ENCODE measurements around the gene CCSER2.
"Not testable (repeated sequence)": the region's sequence is repeated elsewhere in the genome, so short reads cannot be mapped to it uniquely, and the experiment has no call there.

CCSER2 gene

DNA sequence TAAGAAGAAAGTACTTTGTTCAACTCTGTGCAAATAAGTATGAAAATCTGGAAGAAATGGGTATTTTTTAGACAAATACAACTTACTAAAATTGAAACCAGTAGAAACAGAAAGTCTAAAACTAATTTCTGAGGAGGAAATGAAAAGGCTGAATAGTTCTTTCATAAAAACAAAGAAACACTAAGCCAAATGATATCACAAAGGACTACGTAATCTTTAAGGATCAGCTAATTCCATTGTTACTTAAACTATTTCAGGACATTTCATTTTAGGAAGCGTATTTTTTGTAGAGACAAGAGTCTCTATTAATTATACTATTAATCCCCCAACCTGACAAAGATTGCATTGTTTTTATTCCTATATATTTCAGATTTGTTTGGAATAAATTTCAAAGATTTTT is 11.2 kb upstream of the CCSER2 start:
- DNase-seq: no peak

DNA sequence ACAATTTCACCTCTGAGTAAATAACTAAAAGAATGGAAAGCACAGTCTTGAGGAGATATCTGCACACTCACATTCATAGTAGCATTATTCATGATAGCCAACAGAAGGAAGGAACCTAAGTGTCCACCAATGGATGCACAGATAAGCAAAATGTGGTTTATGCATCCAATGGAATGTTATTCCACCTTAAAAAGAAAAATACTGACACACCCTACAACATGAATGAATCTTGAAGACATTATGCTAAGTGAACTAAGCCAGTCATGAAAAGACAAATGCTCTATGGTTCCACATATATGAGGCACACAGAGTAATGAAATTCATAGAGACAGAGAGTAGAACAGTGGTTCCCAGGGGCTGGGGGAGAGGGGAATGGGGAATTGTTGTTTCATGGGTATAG is 6.5 kb upstream of the CCSER2 start:
- DNase-seq: no peak

DNA sequence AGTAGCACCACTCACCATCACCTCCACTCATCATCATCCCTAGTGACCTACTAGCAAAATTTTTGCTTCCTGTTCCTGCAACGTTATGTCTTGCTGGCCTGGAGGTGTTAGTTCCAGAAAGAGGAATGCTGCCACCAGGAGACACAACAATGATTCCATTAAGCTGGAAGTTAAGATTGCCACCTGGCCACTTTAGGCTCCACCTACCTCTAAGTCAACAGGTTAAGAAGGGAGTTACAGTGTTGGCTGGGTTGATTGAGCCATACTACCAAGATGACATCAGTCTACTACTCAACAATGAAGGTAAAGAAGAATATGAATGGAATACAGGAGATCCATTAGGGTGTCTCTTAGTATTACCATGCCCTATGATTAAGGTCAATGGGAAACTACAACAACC is 4.8 kb upstream of the CCSER2 start:
- not testable (repeated sequence) for DNase-seq

DNA sequence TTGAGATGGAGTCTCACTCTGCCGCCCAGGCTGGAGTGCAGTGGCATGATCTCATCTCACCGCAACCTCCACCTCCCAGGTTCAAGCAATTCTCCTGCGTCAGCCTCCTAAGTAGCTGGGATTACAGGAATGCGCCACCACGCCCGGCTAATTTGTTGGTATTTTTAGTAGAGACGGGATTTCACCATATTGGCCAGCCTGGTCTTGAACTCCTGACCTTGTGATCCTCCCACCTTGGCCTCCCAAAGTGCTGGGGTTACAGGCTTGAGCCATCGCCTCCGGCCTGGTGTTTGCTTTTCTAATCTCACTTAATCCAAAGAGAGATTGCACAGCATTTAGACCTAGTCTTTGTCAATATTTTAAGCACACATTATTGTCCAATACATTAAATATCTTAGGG is 1.4 kb upstream of the CCSER2 start:
- not testable (repeated sequence) for DNase-seq

DNA sequence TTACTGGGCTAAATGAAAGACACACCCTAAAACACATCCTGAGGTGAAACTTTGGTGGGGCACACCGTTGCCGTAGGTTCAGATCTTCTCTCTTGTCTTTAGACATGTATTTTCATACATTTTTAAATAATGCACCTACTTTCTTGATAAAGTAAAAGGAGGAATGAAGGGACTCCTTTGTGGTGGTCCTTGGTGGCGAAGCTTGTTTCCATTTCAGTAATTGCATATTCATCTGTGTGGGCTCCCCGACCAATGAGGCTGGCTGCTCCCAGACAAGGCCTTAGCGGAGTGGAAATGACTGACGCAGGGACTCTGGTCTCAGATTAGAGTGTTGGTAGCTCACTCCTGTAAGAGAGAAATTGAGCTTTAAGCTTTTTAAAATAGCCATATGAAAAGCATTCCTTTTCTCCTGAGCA is 815 bp downstream of the CCSER2 start:
- DNase-seq: peak; percentile 40

DNA sequence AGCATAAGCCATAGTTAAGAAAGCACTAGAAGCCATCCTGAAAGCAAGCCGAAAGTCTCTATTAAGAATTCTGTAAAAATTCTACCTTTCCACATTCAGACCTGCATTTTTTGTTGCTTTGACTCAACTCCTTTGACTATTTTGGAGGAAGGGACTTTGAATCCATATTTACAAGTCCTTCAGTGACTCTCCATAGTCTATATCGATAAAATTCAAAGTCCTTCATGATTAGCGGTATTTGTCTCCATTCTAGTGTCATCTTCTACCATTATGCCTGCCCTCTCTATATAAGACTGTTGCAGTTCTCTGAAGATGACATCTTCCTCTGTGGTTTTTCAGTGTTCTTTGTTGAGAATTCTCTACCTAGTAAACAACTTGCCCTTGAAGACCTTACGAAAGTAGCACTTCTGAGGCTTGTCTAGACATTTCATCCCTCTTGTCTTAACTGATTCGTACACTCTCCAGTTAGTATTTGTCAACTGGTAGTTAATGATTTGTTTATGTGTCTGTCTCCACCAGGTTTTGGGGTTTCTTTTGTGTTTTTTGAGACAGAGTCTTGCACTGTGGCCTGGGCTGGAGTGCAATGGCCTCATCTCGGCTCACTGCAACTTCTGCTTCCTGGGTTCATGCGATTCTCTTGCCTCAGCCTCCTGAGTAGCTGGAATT is 1.7 kb downstream of the CCSER2 start:
- DNase-seq: no peak

DNA sequence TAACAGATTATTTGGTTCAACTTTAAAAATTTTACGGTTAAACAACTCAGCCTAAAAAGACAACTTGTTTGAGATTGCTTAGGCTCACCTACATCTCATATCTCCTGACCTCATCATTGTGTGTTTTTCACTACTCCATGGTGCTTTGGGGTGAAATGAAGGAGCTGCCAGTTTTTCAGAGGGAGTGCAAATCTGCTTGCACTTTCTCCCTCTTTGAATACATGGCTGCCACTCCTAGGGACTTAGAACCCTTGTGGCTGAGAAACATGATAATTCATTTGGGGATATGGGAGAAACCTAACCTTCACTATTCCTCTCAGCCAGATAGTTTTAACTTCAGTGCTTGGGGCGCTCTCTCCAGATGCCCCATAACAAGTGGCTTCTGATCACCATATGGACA is 2.7 kb downstream of the CCSER2 start:
- DNase-seq: peak; percentile 85

DNA sequence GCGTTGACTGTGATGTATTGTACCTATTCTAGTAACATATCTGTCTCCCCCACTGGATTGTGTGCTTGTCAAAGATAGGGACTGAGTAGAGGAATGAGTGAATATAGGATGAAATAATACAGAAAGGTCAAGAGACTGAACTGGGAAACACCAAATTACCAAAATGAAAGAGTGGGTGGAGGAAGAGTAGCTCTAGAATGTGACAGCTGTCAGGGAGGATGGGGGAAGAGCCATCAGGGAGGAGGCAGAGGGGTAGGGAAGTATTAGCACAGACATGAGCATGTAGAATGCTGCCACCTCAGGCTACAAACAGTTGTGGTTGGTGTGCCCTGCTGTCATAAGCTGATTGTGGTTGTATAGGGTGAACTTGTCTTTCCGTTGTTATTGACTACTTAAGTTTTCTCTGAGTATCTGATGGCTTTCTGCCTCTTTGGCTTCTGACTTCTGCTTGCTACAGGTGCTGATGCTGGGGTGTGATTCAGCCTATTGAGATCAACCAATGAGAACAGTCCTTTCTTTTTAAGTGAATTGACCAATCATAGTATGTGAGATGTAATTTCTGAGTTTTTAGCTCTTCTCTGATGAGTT is 5.6 kb downstream of the CCSER2 start:
- peak; percentile 26 for DNase-seq

DNA sequence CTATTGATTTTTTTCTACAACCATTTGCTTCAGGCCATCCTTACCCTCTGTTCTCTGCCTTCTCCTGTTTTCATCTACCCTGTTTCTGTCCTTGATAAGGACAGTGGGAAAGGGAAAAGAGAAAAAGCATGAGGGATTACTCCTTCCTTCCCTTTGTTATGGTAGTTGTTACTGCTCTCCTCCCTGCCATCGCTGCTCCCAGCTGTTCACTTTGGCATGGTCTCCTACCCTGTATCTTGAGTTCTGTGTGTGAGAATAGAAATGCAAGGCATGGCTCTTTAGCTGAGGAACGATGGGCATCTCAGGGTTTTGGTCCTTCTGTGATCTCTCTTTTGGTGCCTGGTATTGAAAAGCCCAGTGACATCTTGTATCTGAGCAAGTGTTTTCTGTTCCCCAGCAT is 6.4 kb downstream of the CCSER2 start:
- DNase-seq: peak; percentile 7

DNA sequence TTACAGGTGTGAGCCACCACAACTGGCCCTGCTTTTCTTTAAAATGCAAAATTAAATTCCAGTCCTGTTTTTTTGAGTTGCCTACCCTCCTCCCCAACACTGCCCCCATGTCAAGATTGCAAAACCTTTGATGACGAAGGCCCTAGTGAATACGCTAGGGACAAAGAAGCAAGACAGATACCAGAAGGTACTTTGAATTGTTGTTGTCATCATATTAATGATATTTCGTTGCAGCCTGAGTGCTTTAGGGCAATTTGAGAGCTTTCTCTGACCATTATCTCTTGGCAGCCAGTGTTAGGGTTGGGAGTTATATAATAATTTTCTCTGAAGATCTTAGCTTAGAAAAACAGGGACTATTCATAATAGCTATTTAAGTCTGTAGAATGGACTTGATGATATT is 7.1 kb downstream of the CCSER2 start:
- DNase-seq: no peak

DNA sequence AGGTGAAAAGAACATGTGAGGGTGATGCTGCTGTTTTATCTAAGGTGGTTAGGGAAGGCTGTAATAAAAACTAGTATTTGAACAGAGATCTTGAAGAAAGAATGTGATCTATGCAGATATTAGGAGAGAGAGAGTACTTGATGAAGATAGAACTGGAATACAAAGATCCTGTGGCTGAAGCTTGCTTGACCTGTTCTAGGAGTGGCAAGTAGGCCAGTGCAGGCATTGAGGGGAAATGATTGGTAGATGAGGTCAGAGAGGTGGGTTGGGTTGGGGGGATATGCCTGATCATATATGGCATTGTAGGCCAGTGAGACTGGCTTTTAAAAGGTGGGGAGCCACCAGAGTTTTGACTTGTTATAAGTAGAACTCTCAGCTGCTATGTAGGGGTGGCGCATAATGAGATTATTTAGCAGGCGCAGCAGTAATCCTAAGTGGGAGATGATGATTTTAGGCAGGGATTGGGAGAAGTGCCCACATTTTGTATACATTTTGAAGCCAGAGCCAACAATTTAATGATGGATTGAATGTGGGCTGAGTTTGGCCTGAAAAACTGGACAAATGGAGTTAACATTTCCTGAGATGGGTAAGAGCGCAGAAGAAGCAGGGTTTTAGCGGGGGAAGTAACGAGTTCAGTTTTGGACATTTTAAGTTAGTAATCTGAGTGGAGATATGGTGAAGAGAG is 8.2 kb downstream of the CCSER2 start:
- no peak for DNase-seq

DNA sequence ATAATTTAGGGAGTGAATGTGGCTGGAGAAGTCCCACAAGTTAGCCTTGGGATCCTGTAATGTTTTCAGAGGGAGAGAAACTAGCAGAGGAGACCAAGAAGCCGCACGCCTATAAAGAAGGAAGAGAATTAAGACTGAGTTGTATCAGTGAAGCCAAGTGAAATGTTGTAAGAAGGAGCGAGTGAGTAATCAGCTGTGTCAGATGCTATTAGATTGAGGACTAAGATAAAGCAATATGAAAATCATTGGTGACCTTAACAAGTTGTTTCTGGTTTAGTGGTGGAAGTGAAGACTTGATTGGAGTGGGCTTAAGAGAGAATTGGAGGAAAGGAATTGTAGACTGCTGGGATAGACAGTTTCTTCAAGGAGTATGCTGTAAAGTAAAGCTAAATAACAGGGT is 8.8 kb downstream of the CCSER2 start:
- DNase-seq: no peak

DNA sequence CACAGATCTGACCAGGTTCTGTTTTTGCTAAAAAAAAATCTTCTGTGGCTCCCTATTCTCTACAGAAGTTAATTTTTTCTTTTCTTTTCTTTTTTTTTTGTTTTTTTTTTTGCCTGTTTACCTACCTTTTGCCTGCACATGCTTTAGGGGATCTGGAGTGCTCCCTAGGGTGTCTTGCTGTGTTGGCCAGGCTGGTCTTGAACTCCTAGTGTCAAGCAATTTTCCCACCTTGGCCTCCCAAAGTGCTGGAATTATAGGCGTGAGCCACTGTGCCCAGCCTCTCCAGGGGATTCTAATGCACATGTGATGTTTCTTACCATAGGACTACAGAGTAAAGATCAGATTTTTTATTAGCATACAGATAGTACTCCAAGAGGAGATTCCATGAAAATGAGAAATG is 10.6 kb downstream of the CCSER2 start:
- no peak for DNase-seq

DNA sequence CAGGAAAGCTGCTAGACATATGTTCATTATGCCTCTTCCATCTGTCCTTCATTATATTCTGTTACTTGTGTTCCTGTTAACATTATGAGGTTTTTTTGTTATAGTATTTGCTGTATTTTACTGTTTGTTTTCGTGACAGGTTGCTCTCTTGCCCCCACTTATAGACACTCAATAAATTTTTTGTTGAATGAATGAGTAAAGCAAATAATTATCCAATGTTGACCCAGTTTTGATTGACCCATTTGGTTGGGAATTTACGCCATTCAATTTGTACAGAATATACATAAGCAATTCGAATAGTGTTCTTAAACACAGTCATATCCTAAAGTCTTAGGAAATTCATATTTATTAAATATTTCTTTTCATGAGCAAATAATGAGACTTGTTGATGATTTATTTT is 11.8 kb downstream of the CCSER2 start:
- peak; percentile 76 for DNase-seq

DNA sequence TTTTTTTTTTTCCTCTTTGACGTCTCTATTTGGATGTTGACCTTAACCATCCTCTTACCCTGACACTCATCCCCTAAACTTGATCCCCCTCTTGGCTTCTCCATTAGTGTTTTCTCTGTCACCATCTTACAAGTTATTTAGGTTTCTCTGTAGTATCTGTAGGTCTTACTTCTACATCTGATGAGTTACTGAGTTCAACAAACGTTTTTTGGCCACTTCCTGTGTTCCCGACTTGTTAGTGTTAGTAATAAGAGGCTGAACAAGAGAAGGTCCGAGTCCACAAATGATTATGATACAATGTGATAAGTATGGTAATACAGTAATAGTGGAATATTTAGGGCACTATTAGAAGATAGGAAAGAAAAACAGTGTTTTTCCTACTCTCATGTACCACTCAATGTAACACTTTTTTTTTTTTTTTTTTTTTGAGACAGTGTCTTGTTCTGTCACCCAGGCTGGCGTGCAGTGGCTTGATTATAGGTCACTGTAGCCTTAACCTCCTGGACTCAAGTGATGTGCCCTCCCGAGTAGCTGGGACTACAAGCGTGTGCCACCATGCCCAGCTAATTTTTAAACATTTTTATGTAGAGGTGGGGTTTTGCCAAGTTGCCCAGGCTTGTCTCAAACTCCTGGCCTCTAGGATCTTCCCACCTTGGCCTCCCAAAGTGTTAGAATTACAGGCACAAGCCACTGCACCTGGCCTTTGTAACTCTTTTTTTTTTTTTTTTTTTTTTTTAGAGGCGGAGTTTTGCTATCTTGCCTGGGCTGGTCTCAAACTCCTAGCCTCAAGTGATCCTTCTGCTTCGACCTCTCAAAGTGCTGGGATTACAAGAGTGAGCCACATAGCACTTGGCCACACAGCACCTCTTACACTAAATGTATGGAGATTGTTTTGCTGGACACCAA is 12.5 kb downstream of the CCSER2 start:
- DNase-seq: no peak

DNA sequence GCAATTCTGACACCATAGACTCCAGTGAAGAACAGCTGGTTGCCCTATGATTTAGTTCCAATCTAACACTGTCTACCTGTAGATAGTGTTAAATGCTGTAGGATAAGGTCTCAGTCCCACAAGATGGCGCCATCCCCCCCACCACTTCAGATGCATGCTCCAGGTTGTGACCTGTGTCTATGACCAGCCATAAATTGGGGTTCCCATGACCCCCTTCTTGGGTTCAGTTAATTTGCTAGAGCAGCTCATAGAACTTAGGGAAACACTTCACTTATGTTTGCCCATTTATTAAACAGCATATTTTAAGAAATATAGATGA is 13.1 kb downstream of the CCSER2 start:
- no peak for DNase-seq

DNA sequence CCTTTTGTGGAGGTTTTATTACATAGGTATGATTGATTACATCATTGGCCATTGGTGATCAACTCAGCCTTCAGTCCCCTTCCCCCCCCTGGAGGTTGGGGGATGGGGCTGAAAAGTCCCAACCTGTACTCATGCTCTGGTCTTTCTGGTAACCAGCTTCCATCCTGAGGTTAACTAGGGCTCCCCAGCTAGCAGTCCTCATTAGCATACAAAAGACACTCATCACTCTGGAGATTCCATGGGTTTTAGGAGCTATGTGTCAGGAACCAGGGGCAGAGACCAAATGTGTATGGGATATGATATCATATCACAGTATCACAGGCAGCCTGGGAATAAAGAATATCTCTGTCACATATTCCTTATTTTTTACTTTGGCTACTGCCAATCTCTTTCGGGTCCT is 13.6 kb downstream of the CCSER2 start:
- no peak for DNase-seq

DNA sequence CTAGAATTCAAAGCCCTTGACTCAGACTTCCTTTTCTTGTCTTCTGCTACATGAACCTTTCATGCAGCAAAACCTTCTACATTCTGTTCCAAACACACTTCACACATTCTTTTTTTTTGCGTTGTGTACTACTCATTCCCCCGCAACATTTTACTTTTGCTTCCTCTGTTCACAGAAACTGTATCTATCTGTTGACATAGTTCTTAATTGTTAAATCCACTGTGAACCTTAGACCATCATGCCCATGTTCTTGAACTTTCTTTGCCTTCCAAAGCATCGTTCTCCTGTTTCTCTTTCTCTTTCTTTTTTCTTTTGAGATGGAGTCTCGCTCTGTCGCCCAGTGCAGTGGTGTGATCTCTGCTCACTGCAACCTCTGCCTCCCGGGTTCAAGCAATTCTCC is 14.2 kb downstream of the CCSER2 start:
- no peak for DNase-seq

DNA sequence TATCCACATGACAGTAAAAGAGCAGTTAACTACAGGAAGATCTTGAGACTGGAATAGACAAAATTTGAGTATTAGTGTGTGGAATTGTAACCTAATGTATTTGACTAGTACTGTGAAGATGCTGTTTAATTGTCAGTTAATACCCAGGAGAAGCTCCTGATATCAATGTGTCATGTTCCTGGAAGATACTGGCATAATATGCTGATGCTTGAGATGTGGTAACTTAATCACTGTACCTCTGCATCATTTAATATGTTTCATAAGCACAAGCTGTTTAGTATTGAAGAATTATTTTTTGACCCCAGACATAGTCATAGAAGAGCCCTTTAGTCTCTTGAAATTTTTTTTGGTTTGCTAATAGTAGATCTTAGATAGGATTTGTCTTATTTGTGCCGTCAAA is 15.4 kb downstream of the CCSER2 start:
- DNase-seq: peak; percentile 14

DNA sequence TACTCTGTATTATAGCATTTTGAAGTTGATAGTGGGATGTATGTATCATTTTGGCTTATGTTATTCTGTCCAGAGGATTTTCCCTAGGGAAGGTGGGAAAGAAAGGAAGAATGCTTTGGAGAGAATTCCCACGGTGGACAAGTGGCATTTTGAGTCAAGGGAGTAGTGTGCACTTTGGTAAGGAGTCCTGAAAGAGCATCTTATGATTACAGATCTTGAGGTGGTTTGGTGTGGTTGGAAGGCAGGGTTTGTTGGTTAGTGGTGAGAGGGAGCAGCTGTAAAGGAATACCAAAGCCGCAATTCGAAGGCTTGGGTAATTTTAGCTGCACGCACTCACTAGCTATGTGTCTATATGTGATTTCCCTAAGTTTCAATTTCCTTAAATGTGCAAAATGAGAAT is 16.1 kb downstream of the CCSER2 start:
- DNase-seq: no peak

DNA sequence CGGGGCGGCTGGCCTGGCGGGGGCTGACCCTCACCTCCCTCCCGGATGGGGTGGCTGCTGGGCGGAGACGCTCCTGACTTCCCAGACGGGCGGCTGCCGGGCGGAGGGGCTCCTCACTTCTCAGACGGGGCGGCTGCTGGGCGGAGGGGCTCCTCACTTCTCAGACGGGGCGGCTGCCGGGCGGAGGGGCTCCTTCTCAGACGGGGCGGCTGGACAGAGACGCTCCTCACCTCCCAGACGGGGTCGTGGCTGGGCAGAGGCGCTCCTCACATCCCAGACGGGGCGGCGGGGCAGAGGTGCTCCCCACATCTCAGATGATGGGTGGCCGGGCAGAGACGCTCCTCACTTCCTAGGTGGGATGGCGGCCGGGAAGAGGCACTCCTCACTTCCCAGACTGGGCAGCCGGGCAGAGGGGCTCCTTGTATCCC is 19.2 kb downstream of the CCSER2 start:
- not testable (repeated sequence) for DNase-seq

DNA sequence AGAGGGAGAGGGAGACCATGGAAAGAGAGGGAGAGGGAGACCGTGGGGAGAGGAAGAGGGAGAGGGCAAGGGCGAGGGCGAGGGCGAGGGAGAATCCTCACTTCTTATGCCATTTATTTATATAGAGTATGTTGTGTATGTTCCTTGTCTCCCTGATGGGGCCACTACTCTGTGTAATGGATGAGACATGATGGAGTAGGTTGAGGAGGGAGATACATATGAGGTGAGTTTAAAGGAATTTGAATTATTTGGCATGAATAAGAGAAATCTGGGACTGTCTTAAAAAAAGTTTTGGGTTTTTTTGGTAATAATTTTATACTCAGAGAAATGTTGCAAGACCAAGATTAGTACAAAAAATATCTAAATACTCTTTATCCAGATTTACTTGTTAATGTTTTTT is 20.1 kb downstream of the CCSER2 start:
- no peak for DNase-seq

DNA sequence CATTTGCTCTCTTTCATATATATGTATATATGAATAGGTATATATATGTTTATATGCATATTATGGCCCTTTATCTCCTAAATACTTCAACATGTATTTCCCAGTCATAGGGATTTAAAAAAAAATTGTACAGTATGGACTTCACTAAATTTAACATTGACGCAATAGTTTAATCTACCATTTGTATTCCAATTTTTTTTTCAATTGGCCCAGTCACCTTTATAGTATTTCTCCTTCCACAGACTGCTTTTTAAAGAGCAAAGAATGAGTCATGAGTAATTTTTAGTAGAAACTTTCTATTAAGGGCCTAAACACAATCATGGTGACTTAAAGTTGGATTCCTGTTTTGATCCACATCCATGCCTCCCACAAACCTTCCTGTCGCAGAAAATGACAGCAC is 20.5 kb downstream of the CCSER2 start:
- no peak for DNase-seq
